Brain microvascular endothelial cell (primary cell): ENCODE results near the gene NFATC3.
"Not testable (repeated sequence)": the region's sequence is repeated elsewhere in the genome, so short reads cannot be mapped to it uniquely, and the experiment has no call there.

ENCODE experiments used
- DNase-seq: peaks from one replicate; pipeline ENCODE4 v3.0.0-alpha.2; 2020
- H3K27ac ChIP-seq: fragments of 250-450 bp; sonication (Bioruptor Pico); 2 replicates; pipeline ENCODE4 v1.5.1; 2020; ENCODE audit warnings: mild to moderate bottlenecking, moderate library complexity
- H3K27me3 ChIP-seq: fragments of 250-450 bp; sonication (Bioruptor Pico); replicated peaks from 2 replicates; pipeline ENCODE4 v1.5.1; 2020; ENCODE audit warnings: mild to moderate bottlenecking
- H3K36me3 ChIP-seq: fragments of 250-450 bp; sonication (Bioruptor Pico); replicated peaks from 2 replicates; pipeline ENCODE4 v1.5.1; 2020; ENCODE audit warnings: mild to moderate bottlenecking
- H3K4me3 ChIP-seq: 2 replicates; pipeline ENCODE4 v1.5.1; 2011; ENCODE audit warnings: low read depth, mild to moderate bottlenecking, control low read depth, low read length, moderate library complexity
- in situ Hi-C: cut with HindIII; loops from 2 replicates; pipeline ENCODE4 v1.10.0; 2017; ENCODE audit warnings: low sequenced_read_pairs, low pct_ligation_motif_present
- TF ChIP-seq, protein P1 (sequence below): IDR thresholded peaks from 2 replicates; pipeline ENCODE4 v1.5.1; 2011; ENCODE audit warnings: low read depth, mild to moderate bottlenecking, moderate library complexity, low read length, control low read depth, inconsistent platforms; ENCODE audit errors: missing control alignments

NFATC3 gene

DNA sequence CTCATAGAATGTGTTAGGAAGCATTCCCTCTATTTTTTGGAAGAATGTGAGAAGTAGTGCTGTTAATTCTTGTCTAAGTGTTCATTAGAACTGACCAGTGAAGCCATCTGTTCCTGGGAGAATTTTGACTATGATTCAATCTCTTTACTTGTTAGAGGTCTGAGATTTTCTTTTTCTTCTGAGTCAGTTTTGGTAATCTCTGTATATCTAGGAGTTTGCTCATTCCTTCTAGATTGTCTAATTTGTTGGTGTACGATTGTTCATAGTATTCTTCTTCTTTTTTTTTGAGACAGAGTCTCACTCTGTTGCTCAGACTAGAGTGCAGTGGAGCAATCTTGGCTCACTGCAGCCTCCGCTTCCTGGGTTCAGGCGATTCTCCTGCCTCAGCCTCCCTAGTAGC lies 20.4 kb downstream of the NFATC3 start:
- TF ChIP-seq, protein P1, sequence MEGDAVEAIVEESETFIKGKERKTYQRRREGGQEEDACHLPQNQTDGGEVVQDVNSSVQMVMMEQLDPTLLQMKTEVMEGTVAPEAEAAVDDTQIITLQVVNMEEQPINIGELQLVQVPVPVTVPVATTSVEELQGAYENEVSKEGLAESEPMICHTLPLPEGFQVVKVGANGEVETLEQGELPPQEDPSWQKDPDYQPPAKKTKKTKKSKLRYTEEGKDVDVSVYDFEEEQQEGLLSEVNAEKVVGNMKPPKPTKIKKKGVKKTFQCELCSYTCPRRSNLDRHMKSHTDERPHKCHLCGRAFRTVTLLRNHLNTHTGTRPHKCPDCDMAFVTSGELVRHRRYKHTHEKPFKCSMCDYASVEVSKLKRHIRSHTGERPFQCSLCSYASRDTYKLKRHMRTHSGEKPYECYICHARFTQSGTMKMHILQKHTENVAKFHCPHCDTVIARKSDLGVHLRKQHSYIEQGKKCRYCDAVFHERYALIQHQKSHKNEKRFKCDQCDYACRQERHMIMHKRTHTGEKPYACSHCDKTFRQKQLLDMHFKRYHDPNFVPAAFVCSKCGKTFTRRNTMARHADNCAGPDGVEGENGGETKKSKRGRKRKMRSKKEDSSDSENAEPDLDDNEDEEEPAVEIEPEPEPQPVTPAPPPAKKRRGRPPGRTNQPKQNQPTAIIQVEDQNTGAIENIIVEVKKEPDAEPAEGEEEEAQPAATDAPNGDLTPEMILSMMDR: no peak
- in situ Hi-C loops: no loop called here
- Histone ChIP-seq H3K4me3 (no peak overlapping the region), H3K27ac (no peak overlapping the region), H3K36me3 (no peaks in the 10 kb centered on the region), H3K27me3 (no peaks in the 10 kb centered on the region)
- DNase-seq: no peak

DNA sequence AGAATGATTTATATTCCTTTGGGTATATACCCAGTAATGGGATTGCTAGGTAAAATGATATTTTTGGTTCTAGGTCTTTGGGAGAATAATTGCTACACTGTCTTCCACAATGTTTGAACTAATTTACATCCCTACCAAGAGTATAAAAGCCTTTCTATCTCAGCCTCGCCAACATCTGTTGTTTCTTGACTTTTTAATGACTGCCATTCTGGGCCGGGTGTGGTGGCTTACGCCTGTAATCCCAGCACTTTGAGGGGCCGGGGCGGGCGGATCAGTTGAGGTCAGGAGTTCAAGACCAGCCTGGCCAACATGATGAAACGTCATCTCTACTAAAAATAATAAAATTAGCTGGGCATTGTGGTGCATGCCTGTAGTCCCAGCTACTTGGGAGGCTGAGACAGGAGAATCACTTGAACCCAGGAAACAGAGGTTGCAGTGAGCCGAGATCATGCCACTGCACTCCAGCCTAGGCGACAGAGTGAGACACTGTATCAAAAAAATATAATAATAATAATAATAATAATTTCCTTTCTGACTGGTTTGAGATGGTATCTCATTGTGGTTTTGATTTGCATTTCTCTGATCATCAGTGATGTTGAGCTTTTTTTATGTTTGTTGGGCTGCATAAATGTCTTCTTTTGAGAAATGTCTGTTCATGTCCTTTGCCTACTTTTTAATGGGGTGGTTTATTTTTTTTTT lies 22.2 kb downstream of the NFATC3 start:
- H3K27me3 ChIP-seq, H3K36me3 ChIP-seq, H3K4me3 ChIP-seq, DNase-seq, H3K27ac ChIP-seq, in situ Hi-C loops: not testable (repeated sequence)

DNA sequence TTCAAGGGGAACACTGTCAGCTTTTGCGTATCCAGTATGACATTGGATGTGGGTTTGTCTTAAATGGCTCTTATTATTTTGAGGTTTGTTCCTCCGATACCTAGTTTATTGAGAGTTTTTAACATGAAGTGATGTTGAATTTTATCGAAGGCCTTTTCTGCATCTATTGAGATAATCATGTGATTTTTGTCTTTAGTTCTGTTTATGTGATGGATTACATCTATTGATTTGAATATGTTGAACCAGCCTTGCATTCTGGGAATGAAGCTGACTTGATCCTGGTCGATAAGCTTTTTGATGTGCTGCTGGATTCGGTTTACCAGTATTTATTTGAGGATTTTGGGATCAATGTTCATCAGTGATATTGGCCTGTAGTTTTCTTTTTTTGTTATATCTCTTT lies 24.0 kb downstream of the NFATC3 start:
- H3K36me3 ChIP-seq, H3K27me3 ChIP-seq, in situ Hi-C loops, DNase-seq, H3K4me3 ChIP-seq, H3K27ac ChIP-seq: not testable (repeated sequence)

DNA sequence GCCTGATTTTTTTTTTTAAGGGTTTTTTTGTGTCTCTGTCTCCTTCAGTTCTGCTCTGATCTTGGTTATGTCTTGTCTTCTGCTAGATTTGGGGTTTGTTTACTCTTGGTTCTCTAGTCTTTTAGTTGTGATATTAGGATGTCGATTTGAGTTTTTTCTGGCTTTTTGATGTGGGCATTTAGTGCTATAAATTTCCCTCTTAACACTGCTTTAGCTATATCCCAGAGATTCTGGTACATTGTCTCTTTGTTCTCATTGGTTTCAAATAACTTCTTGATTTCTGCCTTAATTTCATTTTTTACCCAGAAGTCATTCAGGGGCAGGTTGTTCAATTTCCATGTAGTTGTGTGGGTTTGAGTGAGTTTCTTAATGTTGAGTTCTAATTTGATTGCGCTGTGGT lies 25.4 kb downstream of the NFATC3 start:
- in situ Hi-C loops, H3K27me3 ChIP-seq, H3K27ac ChIP-seq, DNase-seq, H3K4me3 ChIP-seq, H3K36me3 ChIP-seq: not testable (repeated sequence)

DNA sequence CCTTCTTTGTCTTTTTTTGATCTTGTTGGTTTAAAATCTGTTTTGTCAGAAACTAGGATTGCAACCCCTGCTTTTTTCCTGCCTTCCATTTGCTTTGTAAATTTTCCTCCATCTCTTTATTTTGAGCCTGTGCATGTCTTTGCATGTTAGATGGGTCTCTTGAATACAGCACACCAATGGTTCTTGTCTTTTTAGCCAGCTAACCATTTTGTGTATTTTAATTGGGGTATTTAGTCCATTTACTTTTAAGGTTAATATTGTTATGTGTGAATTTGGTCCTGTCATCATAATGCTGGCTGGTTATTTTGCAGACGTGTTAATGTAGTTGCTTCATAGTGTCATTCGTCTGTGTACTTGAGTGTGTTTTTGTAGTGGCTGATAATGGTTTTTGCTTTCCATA lies 26.2 kb downstream of the NFATC3 start:
- TF ChIP-seq, protein P1: no peak
- no peak overlapping the region for H3K27ac ChIP-seq
- H3K27me3 ChIP-seq: no peaks in the 10 kb centered on the region
- no peak overlapping the region for H3K4me3 ChIP-seq
- no peak for DNase-seq
- in situ Hi-C loops: no loop called here
- no peaks in the 10 kb centered on the region for H3K36me3 ChIP-seq

DNA sequence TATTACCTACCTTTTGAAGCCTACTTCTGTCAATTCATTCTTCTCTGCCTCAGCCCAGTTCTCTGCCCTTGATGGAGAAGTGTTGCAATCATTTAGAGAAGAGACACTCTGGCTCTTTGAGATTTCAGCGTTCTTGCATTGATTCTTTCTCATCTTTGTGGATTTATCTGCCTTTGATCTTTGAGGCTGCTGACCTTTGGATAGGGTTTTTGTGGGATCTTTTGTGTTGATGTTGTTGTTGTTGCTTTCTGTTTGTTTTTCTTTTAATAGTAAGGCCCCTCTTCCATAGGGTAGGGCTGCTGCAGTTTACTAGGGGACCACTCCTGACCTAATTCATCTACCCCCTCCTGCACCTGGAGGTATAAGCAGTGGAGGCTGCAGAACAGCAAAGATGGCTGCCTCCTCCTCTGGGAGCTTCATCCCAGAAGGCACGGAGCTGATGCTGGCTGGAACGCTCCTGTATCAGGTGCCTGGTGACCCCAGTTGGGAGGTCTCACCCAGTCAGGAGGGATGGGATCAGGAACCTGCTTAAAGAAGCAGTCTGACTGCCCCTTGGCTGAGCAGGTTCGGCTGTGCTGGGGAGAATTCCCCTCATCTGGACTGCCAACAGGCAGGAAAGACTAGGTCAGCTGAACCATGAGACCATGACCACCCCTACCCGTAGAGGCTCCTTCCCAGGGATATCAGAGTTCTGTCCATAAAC lies 28.0 kb downstream of the NFATC3 start:
- DNase-seq: no peak
- TF ChIP-seq, protein P1: no peak
- in situ Hi-C loops: no loop called here
- H3K27me3 ChIP-seq: no peaks in the 10 kb centered on the region
- H3K36me3 ChIP-seq: no peaks in the 10 kb centered on the region
- H3K4me3 ChIP-seq: no peak overlapping the region
- no peak overlapping the region for H3K27ac ChIP-seq

DNA sequence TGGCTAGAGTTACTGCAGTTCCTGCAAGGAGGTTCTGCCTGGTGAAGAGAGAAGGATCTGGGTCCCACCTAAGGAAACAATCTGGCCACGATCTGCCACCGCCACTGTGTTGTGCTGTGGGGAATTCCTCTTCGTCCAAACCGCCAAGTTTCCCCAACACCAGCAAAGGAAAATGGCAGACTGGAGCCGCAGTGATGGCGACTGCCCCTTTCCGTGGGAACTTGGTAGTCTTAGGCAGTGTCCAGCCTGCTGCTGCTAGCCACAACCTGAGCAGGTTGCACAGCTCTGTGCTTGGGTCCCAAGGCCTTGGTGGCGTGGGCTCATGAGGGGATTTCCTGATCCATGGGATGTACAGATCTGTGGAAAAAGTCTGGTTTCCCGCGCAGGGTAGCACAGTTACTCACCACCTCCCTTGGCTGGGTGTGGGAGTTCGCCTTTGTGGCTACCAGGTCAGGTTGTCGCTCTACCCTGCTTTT lies 28.6 kb downstream of the NFATC3 start:
- TF ChIP-seq, protein P1: no peak
- DNase-seq: no peak
- no peak overlapping the region for H3K4me3 ChIP-seq
- no peaks in the 10 kb centered on the region for H3K36me3 ChIP-seq
- in situ Hi-C loops: no loop called here
- H3K27ac ChIP-seq: no peak overlapping the region
- no peaks in the 10 kb centered on the region for H3K27me3 ChIP-seq

DNA sequence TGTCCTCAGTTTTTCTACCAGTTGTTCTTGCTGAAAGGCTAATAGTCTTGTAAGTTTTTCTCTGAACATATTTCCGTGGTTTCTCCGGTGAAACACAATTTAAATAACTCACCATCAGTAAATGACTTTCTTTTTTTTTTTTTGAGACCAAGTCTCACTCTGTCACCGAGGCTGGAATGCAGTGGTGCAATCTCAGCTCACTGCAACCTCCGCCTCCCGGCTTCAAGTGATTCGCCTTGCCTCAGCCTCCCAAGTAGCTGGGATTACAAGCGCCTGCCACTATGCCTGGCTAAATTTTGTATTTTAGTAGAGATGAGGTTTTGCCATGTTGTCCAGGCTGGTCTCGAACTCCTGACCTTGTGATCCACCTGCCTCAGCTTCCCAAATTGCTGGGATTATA lies 29.8 kb downstream of the NFATC3 start:
- H3K27ac ChIP-seq, DNase-seq, in situ Hi-C loops, H3K4me3 ChIP-seq, H3K36me3 ChIP-seq, H3K27me3 ChIP-seq: not testable (repeated sequence)
